HG03095 (cell line): ENCODE data around the gene RNMT.
A peak's percentile ranks its signal among the peaks of the same experiment; 100 is the strongest.
"Not testable (repeated sequence)": the region's sequence is repeated elsewhere in the genome, so short reads cannot be mapped to it uniquely, and the experiment has no call there.

Source experiments
- ATAC-seq: cut with Tn5 transposase; IDR thresholded peaks from one replicate; pipeline ENCODE4 v1.9.1; 2021; ENCODE audit warnings: moderate library complexity; ENCODE audit not compliant: unreplicated experiment

The RNMT gene

DNA sequence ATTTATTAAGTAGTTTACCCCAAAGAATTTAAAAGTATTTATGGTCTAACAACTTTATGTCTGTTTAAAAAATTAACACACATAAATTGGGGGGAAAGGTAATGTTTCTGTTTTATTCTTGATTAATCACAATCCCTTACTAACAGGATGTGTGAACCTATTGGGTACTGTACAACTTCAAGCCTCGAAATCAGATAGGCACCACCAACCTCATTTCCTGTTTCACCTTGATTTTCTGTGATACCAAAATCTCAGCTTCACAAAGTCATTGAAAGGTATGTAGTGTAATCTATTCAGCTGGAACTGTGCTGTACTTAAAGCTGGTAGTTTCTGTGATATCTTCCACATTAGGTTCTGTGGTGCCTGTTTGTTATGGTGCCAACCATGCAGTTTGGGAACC lies 4.0 kb downstream of the RNMT start:
- no peak for ATAC-seq

- no peak for ATAC-seq
Observed at GRCh38 chr18:13735681-13736080, 9.2 kb downstream of the RNMT start.

GRCh38 chr18:13745696-13746095 lies 19.2 kb downstream of the RNMT start:
- ATAC-seq: no peak

DNA sequence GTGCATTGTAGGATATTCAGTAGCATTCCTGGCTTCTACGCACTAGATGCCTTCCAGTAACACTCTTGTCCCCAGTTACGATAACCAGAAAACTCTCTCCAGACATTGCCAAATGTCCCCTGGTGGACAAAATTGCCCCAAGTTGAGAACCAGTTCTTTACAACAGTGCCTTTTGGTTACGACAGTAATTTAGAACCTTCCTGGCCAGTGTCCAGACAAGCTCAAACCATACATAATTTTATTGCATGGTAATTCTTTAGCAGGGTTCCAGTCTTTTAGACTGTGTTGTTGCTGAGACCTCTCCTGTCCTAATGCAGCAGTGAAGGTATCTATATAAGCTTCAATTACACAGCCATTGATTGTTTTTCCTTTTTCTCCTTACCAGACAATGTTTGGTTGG lies 20.2 kb downstream of the RNMT start:
- ATAC-seq: no peak

DNA sequence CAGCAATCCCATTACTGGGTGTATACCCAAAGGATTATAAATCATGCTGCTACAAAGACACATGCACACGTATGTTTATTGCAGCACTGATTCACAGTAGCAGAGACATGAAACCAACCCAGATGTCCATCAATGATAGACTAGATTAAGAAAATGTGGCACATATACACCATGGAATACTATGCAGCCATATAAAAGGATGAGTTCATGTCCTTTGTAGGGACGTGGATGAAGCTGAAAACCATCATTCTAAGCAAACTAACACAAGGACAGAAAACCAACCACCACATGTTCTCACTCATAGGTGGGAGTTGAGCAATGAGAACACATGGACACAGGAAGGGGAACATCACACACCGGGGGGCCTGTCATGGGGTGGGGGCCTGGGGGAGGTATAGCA lies 25.1 kb downstream of the RNMT start:
- ATAC-seq: not testable (repeated sequence)

- no peak for ATAC-seq
Observed at GRCh38 chr18:13756261-13756660, 29.8 kb downstream of the RNMT start.

DNA sequence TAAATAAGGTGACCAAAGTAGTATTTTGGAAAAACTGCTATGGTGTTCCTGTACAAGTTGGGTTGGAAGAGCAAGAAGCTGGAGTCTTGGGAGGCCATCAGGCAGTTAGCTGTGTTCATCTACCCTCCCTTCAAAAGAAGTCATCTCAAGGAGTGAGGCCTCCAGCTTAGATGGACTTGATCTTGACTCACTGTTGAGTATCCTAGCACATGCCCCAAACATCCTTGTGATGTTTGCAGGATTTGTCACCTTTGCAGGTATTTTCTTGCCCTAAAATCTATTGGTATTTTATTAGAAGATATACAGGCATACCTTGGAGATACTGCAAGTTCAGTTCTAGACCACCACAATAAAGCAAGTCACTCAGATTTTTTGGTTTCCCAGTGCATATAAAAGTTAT lies 30.2 kb downstream of the RNMT start:
- no peak for ATAC-seq

- ATAC-seq: no peak
Observed at GRCh38 chr18:13758622-13759021, 32.1 kb downstream of the RNMT start.

DNA sequence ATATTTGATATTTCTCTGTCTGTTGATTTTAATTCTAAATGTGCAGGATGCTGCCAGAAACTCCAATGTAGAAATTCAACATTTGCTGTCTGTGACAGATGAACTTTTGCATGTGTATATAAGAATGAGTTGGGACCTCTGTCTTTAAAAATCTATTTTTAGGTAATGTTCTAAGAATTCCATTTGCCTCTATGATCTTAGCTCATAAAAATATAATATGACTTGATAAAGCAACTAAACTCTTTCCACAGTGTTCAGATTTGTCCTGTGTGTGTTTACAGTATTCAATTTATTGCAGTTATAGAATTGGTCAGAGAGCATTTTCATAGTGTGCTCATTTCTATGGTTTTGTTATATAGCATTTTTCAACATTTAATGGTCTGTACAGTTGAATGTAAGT lies 33.6 kb downstream of the RNMT start:
- no peak for ATAC-seq

GRCh38 chr18:13762690-13763439 lies 36.4 kb downstream of the RNMT start:
- no peak for ATAC-seq

DNA sequence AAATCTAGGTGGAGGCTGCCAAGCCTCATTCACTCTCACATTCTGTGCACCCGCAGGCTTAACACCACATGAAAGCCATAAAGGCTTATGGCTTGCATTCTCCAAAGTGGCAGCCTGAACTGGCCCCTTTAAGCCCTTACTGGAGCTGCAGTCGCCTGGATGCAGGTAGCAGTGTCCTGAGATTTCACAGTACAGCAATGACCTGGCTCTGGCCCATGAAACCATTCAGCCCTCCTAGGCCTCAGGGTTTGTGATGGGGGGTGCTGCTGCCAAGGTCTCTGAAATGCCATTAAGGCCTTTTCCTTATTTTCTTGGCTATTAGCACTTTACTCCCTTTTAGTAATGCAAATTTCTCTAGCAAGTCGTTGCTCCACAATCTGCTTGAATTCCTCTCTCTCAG lies 48.6 kb downstream of the RNMT start:
- ATAC-seq: no peak

- no peak for ATAC-seq
Observed at GRCh38 chr18:13791181-13791580, 64.7 kb downstream of the RNMT start.

DNA sequence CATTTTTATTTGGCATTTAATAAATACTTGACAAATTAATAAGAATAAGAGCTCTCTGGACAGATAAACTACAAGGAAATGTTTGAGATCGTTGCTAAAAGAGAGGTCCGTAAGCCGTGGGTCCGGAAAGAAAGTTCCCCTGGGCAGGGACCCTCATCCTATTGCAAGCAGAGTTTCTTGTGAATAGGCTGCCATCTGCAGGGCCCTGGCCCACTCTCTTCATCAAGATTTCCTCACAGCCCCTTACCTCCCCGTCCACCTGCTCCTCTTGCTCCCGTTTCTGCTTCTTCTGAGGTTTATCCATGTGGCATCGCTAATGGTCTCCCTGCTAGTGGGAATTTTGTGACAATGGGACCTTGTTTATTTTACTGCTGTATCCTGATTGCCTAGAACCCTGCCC lies 67.3 kb downstream of the RNMT start:
- no peak for ATAC-seq

- no peak for ATAC-seq
Observed at GRCh38 chr18:13796515-13796914, 70.0 kb downstream of the RNMT start.

GRCh38 chr18:13797157-13797611 lies 70.7 kb downstream of the RNMT start:
- ATAC-seq: no peak

GRCh38 chr18:13799396-13799795 lies 72.9 kb downstream of the RNMT start:
- no peak for ATAC-seq

DNA sequence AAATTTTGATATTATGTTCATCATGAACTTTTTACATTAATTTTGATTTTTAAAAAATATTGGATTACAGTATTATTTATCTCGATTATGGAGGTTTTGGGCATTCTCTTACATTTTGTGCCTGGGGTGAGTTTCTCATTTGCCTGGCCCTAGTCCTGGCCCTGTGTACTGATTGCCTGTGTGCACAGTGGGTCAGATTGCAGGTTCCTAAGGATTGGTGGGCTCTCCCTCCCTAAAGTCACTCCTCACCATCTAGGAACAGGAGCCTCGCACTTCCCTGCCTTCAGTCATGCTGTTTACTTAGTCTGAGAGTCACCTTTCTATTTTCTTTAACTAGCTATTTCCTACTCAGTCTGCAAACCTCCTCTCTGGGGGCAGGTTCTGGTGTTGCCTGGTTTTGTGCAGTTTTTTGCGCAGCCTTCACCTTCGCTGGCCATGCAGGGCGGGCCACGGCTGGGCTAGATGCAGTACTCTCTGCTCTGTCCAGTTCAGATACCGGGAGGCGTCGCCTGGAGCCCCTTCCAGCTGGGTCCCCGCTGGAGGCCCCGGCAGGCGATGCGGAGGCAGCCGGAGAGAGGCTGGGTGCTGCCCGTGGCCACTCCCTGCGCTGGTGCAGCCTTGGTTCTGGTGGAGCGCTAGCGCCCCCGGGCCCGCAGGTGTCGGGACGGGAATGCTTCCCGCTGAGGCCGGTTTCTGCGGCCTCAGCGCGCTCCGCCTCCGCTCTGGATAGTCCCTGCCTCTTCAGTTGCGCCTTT lies 74.2 kb downstream of the RNMT start:
- ATAC-seq: peak; percentile 72

- ATAC-seq: no peak
Observed at GRCh38 chr18:13801260-13801601, 74.8 kb downstream of the RNMT start.

- ATAC-seq: no peak
Observed at GRCh38 chr18:13804305-13804704, 77.8 kb downstream of the RNMT start.

- ATAC-seq: no peak
Observed at GRCh38 chr18:13808294-13809042, 82.0 kb downstream of the RNMT start.

GRCh38 chr18:13809043-13809430 lies 82.6 kb downstream of the RNMT start:
- ATAC-seq: no peak
